Esophagus (tissue), 2 donors: ENCODE measurements around the gene HLA-DOA. TPM values are rescaled to one million over a fixed set of nuclear protein-coding genes. Genes with fewer than 3 reads are reported as not detected.

Source experiments
- H3K27ac ChIP-seq, 2 donors: one replicate each; pipeline ENCODE4 v1.5.1; 2013; ENCODE audit warnings: low read depth in 2 of 2, mild to moderate bottlenecking in 2 of 2, inconsistent platforms in 1 of 2, low read length in 1 of 2, moderate library complexity in 1 of 2
- H3K27me3 ChIP-seq, 2 donors: one replicate each; pipeline ENCODE4 v1.6.1; 2013; ENCODE audit warnings: low read length in 2 of 2, control low read depth in 1 of 2, mild to moderate bottlenecking in 1 of 2; ENCODE audit not compliant: insufficient read depth in 2 of 2, control insufficient read depth in 1 of 2
- H3K36me3 ChIP-seq, 2 donors: one replicate each; pipeline ENCODE4 v1.6.1; 2013; ENCODE audit warnings: low read length in 1 of 2; ENCODE audit not compliant: control insufficient read depth in 2 of 2, insufficient read depth in 2 of 2
- H3K4me1 ChIP-seq, 2 donors: one replicate each; pipeline ENCODE4 v1.6.1; 2013; ENCODE audit warnings: low read length in 1 of 2; ENCODE audit not compliant: control insufficient read depth in 2 of 2, insufficient read depth in 2 of 2
- H3K4me3 ChIP-seq, 2 donors: one replicate each; pipeline ENCODE4 v1.5.1; 2013; ENCODE audit warnings: low read length in 2 of 2, mild to moderate bottlenecking in 2 of 2, low read depth in 1 of 2, moderate library complexity in 1 of 2
- H3K9me3 ChIP-seq, 2 donors: one replicate each; pipeline ENCODE4 v1.6.1; 2013; ENCODE audit warnings: mild to moderate bottlenecking in 2 of 2, low read depth in 1 of 2, low read length in 1 of 2, moderate library complexity in 1 of 2; ENCODE audit not compliant: control insufficient read depth in 2 of 2, insufficient read depth in 1 of 2
- WGBS, 2 donors: extraction: QIAGEN DNeasy Blood & Tissue Kit; methylation state at CpG; one replicate each; pipeline ENCODE4 v1.1.7; 2013; 5-methylcytosine and 5-hydroxymethylcytosine counted together
- polyA plus RNA-seq, 2 donors: library from polyadenylated mRNA; stranded (reverse); fragments of 200-250 nt; gene quantifications; one replicate each; pipeline ENCODE4 v1.2.3, GENCODE V29; 2013
- donor health status: healthy with polysubstance abuse.
- donor health status: Bipolar disorder and iron deficiency.

Gene HLA-DOA
- polyA plus RNA-seq, 2 donors, result 0.49 to 1.5 TPM

DNA sequence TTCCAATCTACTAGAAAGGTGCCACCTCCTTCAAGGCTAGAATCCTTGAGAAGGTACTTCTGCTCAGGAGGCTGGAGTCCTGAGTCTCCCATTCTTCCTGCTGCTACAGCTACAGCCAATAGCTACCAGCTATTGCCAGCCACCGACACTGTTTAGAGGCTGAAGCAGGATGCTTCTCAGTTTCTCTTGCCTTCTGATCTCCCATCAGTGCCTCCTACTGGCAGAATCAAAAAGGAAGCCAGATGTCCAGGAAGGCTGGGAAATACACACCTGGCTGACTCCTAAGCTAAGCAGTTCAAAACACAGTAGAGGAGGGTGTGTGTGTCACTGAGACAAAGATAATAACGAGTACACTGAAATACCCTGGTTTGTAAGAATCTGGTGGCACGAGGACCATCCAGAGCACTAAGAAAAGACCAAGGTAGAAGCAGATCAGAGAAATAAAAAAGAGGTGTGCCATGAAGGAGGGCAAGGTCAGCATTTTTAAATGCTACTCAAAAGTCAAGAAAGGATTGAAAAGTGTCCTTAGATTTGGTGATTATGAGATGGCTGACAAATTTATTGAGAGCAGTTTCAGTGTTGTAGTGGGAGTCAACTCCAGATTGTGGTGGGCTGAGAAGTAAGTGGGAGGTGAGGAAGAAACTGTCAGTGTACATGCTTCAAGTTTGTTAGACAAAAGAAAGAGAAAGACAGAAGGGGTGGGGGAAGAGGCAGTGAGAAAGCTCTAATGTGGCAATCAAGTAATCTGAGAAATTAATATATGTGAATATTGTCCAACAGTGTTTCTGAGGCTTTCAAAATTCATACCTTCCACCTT, 54.2 kb downstream of the HLA-DOA start:
- Histone ChIP-seq H3K4me1 (no peaks in the 10 kb centered on the region), H3K9me3 (no peaks in the 10 kb centered on the region), H3K27ac (no peak overlapping the region), H3K4me3 (no peak overlapping the region), H3K36me3 (no peaks in the 10 kb centered on the region), H3K27me3 (no peaks in the 10 kb centered on the region)
- WGBS, 2 donors, result 26 to 36% methylated on average over 3 of the region's 3 CpGs

DNA sequence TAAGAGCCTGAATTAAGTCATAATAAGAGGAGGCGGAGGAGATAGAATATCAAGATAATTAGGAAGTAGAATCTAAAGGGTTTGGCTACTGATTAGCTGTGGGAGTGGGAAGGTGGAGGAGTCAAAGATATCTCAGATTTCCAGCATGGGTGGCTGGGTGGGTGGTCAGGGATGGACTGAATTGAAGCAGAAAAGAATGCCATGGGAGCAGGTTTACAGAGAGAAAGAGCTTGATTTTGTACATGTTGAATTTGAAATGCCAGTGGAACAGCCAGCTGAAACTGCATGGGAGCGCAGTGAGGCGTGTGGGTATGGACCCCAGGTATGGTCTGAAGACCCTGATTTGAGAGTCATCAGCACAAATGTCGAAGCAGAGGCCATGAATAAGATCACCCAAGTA, 55.1 kb downstream of the HLA-DOA start:
- Histone ChIP-seq H3K9me3 (no peaks in the 10 kb centered on the region), H3K36me3 (peaks cover 0 to under 1% of the 10 kb centered on the region in 2 donors), H3K27ac (no peak overlapping the region), H3K27me3 (no peaks in the 10 kb centered on the region), H3K4me1 (no peaks in the 10 kb centered on the region), H3K4me3 (no peak overlapping the region)
- 92 to 94% methylated on average over 4 of the region's 4 CpGs for WGBS, 2 donors

Other genes with a start within 250 kb of the HLA-DOA start
- 10 to 100 TPM in 1 of 2 donors, under 1 TPM in 1; 0.51 to 11.9 TPM for gene HLA-DQB2, start 246.1 kb downstream of the HLA-DOA start, polyA plus RNA-seq
- 1 to 10 TPM in 1 of 2 donors, under 1 TPM in 1; 0.75 to 1.9 TPM for gene HLA-DOB, start 192.6 kb downstream of the HLA-DOA start, polyA plus RNA-seq
- 10 to 100 TPM; 19.3 to 40.5 TPM for gene TAP2, start 170.9 kb downstream of the HLA-DOA start, polyA plus RNA-seq
- 10 to 100 TPM; 63.1 to 66.9 TPM for gene PSMB8, start 165.5 kb downstream of the HLA-DOA start, polyA plus RNA-seq
- gene TAP1, start 155.9 kb downstream of the HLA-DOA start, polyA plus RNA-seq, result 10 to 100 TPM; 29.3 to 34.2 TPM
- 10 to 100 TPM; 14.5 to 25.5 TPM for gene PSMB9, start 155.4 kb downstream of the HLA-DOA start, polyA plus RNA-seq
- 1 to 10 TPM; 2.5 to 7.3 TPM for gene HLA-DMB, start 68.6 kb downstream of the HLA-DOA start, polyA plus RNA-seq
- 10 to 100 TPM; 11.3 to 14.4 TPM for gene HLA-DMA, start 56.5 kb downstream of the HLA-DOA start, polyA plus RNA-seq
- gene BRD2, start 41.0 kb downstream of the HLA-DOA start, polyA plus RNA-seq, result 10 to 100 TPM; 86.9 to 97.6 TPM
- 10 to 100 TPM in 1 of 2 donors, 1 to 10 TPM in 1; 7.8 to 27.2 TPM for gene HLA-DPA1, start 64.1 kb upstream of the HLA-DOA start, polyA plus RNA-seq
- 10 to 100 TPM in 1 of 2 donors, 1 to 10 TPM in 1; 8.7 to 39.1 TPM for gene HLA-DPB1, start 66.4 kb upstream of the HLA-DOA start, polyA plus RNA-seq
- gene COL11A2, start 182.9 kb upstream of the HLA-DOA start, polyA plus RNA-seq, result 1 to 10 TPM in 1 of 2 donors, under 1 TPM in 1; 0.38 to 1.3 TPM
- gene RXRB, start 191.1 kb upstream of the HLA-DOA start, polyA plus RNA-seq, result 10 to 100 TPM; 24.4 to 30.0 TPM
- gene SLC39A7, start 191.3 kb upstream of the HLA-DOA start, polyA plus RNA-seq, result 10 to 100 TPM; 22.8 to 57.3 TPM
- gene HSD17B8, start 195.1 kb upstream of the HLA-DOA start, polyA plus RNA-seq, result 10 to 100 TPM; 16.7 to 33.7 TPM
- gene RING1, start 198.9 kb upstream of the HLA-DOA start, polyA plus RNA-seq, result 10 to 100 TPM; 26.7 to 32.4 TPM